ENCODE measurements around the gene MTREX. TPM values are rescaled to one million over a fixed set of nuclear protein-coding genes. Genes with fewer than 3 reads are reported as not detected.

Gene MTREX
- total RNA-seq, 1 experiment from 2014 or later, result 123 TPM

DNA sequence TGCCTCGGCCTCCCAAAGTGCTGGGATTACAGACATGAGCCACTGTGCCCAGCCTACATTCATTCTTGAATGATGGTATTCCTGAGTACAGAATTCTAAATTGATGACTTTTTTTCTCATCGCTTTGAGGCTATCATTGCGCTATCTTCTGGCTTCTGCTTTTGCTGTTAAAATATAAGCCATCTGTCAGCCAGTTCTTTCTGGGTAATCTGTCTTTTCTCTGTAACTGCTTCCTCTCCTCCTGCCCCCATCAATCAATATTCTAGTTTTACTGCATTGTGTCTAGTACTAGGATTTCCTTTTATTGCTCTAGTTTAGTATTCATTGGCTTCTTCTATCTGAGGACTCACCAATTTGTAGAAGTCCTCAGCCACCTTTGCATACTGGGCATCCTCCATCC is 138.0 kb downstream of the MTREX start:
- no peaks in the 10 kb centered on the region; the same call in 1 of the 2 replicates for H3K79me2 ChIP-seq (ENCODE audit: insufficient read depth, low read length)
- Mint-ChIP-seq H3K4me1 (peaks cover 33 to 36% of the 10 kb centered on the region in 2 experiments), H3K27ac (peak overlapping the region in 1 of 3 experiments; percentile 20; a peak in 1 of 7 replicates), H3K9me3 (no peaks in the 10 kb centered on the region), H3K27me3 (ENCODE audit: low read depth) (no peaks in the 10 kb centered on the region), H3K36me3 (ENCODE audit: insufficient read depth in 1 of 3, low read depth in 3 of 3) (peaks cover 0 to 39% (median 18%) of the 10 kb centered on the region in 3 experiments; a peak in 4 of 7 replicates), H3K4me3 (no peak overlapping the region)
- no peak overlapping the region for H2BK120ac ChIP-seq (ENCODE audit: low read depth, low read length, poor library complexity, severe bottlenecking)
- no peak overlapping the region for H3K23ac ChIP-seq (ENCODE audit: insufficient read length, low read depth, low read length)
- no peak overlapping the region for H2AFZ ChIP-seq (ENCODE audit: low read length)
- no peak overlapping the region for H2BK12ac ChIP-seq (ENCODE audit: insufficient read length, low read depth, low read length)
- no peak overlapping the region for H3K56ac ChIP-seq (ENCODE audit: insufficient read length, low read depth, low read length)
- H3K23me2 ChIP-seq (ENCODE audit: insufficient read length, low read depth, low read length, poor library complexity, severe bottlenecking), result no peaks in the 10 kb centered on the region
- H3K79me1 ChIP-seq (ENCODE audit: insufficient read depth, low read depth, low read length, poor library complexity, severe bottlenecking), result no peaks in the 10 kb centered on the region
- H4K8ac ChIP-seq (replicated peaks; ENCODE audit: insufficient read length, low read depth, low read length), result no peak overlapping the region
- peaks cover 7% of the 10 kb centered on the region for H3K4me1 ChIP-seq (ENCODE audit: insufficient read depth, low read length)
- no peak overlapping the region for H4K91ac ChIP-seq (ENCODE audit: insufficient read length, low read depth, low read length)
- H2BK20ac ChIP-seq (ENCODE audit: low read depth, low read length, poor library complexity, severe bottlenecking), result no peak overlapping the region
- DNase-seq, result no peak
- H4K20me1 ChIP-seq (ENCODE audit: control insufficient read depth, insufficient read depth, insufficient read length), result no peaks in the 10 kb centered on the region
- H2AK5ac ChIP-seq (ENCODE audit: insufficient read length, low read length), result no peak overlapping the region
- no peak overlapping the region for H2BK5ac ChIP-seq (ENCODE audit: insufficient read length, low read length)
- H4K5ac ChIP-seq (ENCODE audit: insufficient read length, low read depth, low read length), result no peak overlapping the region
- H3K18ac ChIP-seq (ENCODE audit: insufficient read length, low read depth, low read length), result no peak overlapping the region
- no peak overlapping the region for H2BK15ac ChIP-seq (ENCODE audit: low read depth, low read length)
- no peak overlapping the region for H3K27ac ChIP-seq (ENCODE audit: insufficient read length, low read depth, low read length)
- no peak overlapping the region for H3T11ph ChIP-seq (ENCODE audit: low read length)
- H3K27me3 ChIP-seq (ENCODE audit: insufficient read depth, low read length), result no peaks in the 10 kb centered on the region
- no peak overlapping the region for H3K14ac ChIP-seq (ENCODE audit: insufficient read depth, low read length)
- no peak overlapping the region for H3K4me2 ChIP-seq (ENCODE audit: insufficient read depth, insufficient read length, low read length)
- no CpG with 5 or more reads among the region's 3 CpGs for WGBS (ENCODE audit: extremely low coverage, insufficient read length, low lambda C conversion rate)
- no peaks in the 10 kb centered on the region for H3K9me3 ChIP-seq (ENCODE audit: control insufficient read depth, low read depth, low read length)
- TF ChIP-seq, protein P1, sequence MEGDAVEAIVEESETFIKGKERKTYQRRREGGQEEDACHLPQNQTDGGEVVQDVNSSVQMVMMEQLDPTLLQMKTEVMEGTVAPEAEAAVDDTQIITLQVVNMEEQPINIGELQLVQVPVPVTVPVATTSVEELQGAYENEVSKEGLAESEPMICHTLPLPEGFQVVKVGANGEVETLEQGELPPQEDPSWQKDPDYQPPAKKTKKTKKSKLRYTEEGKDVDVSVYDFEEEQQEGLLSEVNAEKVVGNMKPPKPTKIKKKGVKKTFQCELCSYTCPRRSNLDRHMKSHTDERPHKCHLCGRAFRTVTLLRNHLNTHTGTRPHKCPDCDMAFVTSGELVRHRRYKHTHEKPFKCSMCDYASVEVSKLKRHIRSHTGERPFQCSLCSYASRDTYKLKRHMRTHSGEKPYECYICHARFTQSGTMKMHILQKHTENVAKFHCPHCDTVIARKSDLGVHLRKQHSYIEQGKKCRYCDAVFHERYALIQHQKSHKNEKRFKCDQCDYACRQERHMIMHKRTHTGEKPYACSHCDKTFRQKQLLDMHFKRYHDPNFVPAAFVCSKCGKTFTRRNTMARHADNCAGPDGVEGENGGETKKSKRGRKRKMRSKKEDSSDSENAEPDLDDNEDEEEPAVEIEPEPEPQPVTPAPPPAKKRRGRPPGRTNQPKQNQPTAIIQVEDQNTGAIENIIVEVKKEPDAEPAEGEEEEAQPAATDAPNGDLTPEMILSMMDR (conservative IDR thresholded peaks at IDR 0.05), result no peak
- no peak overlapping the region for H3K9ac ChIP-seq (ENCODE audit: extremely low read depth, insufficient read length, low read length)
- no peak overlapping the region for H3K4ac ChIP-seq (ENCODE audit: low read depth, low read length)
